Measurements from ENCODE around the gene XIST.
"Not testable (repeated sequence)": the region's sequence is repeated elsewhere in the genome, so short reads cannot be mapped to it uniquely, and the experiment has no call there.

The XIST gene

DNA sequence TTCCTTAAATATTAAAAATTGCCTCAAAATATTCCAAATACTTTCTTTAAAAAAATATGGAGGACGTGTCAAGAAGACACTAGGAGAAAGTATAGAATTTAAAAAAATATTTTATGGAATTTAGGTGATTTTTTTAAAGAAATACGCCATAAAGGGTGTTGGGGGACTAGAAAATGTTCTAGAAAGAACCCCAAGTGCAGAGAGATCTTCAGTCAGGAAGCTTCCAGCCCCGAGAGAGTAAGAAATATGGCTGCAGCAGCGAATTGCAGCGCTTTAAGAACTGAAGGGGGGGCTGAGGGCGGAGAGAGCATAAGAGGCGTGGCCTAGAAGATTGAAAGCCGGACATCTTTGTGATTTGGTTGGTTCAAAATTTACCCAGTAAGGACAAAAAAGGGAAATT is at the start of gene XIST:
Gene XIST (minus strand): TSS at position 248 of the 400 bp plus-strand sequence.
- peak within 1 kb of the TSS; percentile 71 for H3K4me3 ChIP-seq (ENCODE audit: low read depth, low read length)
- TF ChIP-seq, protein P1, sequence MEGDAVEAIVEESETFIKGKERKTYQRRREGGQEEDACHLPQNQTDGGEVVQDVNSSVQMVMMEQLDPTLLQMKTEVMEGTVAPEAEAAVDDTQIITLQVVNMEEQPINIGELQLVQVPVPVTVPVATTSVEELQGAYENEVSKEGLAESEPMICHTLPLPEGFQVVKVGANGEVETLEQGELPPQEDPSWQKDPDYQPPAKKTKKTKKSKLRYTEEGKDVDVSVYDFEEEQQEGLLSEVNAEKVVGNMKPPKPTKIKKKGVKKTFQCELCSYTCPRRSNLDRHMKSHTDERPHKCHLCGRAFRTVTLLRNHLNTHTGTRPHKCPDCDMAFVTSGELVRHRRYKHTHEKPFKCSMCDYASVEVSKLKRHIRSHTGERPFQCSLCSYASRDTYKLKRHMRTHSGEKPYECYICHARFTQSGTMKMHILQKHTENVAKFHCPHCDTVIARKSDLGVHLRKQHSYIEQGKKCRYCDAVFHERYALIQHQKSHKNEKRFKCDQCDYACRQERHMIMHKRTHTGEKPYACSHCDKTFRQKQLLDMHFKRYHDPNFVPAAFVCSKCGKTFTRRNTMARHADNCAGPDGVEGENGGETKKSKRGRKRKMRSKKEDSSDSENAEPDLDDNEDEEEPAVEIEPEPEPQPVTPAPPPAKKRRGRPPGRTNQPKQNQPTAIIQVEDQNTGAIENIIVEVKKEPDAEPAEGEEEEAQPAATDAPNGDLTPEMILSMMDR (IDR thresholded peaks at IDR 0.05; ENCODE audit: low read depth, low read length, missing control alignments) = no peak
- DNase-seq (ENCODE audit: low read depth) = peak; percentile 70
- in situ Hi-C loops (cut with HindIII; ENCODE audit: low sequenced_read_pairs) = loop anchor here (25.0 kb wide), 1 partner anchor 160 kb away; no protein-coding TSS in a partner anchor

DNA sequence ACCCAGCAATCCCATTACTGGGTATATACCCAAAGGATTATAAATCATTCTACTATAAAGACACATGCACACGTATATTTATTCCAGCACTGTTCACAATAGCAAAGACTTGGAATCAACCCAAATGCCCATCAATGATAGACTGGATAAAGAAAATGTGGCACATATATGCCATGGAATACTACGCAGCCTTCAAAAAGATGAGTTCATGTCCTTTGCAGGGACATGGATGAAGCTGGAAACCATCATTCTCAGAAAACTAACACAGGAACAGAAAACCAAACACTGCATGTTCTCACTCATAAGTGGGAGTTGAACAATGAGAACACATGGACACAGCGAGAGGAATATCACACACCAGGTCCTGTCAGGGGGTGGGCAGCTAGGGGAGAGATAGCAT is 45.8 kb upstream of the XIST start:
- DNase-seq (ENCODE audit: low read depth); in situ Hi-C loops (cut with HindIII; ENCODE audit: low sequenced_read_pairs); H3K4me3 ChIP-seq (ENCODE audit: low read depth, low read length): not testable (repeated sequence)

DNA sequence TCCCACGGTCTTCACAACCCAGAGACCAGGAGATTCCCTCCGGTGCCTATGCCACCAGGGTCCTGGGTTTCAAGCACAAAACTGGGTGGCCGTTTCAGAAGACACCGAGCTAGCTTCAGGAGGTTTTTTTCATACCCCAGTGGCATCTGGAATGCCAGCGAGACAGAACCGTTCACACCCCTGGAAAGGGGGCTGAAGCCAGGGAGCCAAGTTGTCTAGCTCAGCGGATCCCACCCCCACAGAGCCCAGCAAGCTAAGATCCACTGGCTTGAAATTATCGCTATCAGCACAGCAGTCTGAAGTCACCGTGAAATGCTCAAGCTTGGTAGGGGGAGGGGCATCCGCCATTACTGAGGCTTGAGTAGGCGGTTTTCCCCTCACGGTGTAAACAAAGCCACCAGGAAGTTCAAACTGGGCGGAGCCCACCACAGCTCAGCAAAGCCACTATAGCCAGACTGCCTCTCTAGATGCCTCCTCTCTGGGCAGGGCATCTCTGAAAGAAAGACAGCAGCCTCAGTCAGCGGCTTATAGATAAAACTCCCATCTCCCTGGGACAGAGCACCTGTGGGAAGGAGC is 40.1 kb upstream of the XIST start:
- DNase-seq (ENCODE audit: low read depth); in situ Hi-C loops (cut with HindIII; ENCODE audit: low sequenced_read_pairs); H3K4me3 ChIP-seq (ENCODE audit: low read depth, low read length): not testable (repeated sequence)

DNA sequence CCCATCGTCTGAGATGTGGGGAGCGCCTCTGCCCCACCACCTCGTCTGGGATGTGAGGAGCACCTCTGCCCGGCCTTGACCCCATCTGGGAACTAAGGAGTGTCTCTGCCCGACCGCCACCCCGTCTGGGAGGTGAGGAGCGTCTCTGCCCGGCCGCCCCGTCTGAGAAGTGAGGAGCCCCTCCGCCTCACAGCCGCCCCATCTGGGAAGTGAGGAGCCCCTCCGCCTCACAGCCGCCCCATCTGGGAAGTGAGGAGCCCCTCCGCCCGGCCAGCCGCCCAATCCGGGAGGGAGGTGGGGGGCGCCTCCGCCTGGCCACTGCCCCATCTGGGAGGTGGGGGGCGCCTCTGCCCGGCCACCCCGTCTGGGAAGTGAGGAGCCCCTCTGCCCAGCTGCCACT is 29.7 kb upstream of the XIST start:
- in situ Hi-C loops (cut with HindIII; ENCODE audit: low sequenced_read_pairs); DNase-seq (ENCODE audit: low read depth): not testable (repeated sequence)

DNA sequence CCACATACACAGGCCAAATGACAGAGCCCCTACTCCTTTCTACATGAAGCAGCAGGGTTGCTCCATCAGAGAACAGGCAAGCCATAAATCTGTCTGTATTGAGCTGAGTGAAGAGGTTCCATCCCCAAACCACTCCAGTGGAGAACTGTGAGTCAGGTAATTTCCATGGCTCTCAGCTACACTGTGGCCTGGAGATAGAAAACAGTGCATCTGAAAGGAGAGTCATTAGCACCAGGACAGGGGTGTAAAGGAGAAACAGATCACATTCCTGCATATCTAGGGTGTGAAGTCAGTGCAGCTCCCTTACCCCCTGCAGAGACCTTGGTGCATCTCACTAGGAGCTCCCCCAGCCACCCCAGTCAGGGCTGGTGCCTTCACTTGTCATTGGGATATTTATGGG is 25.2 kb upstream of the XIST start:
- TF ChIP-seq, protein P1 (IDR thresholded peaks at IDR 0.05; ENCODE audit: low read depth, low read length, missing control alignments) = no peak
- in situ Hi-C loops (cut with HindIII; ENCODE audit: low sequenced_read_pairs) = no loop called here
- H3K4me3 ChIP-seq (ENCODE audit: low read depth, low read length) = no peak overlapping the region
- no peak for DNase-seq (ENCODE audit: low read depth)

More for the DNA sequence above, 29.7 kb upstream of the XIST start:
- H3K4me3 ChIP-seq (ENCODE audit: low read depth, low read length) = not testable (repeated sequence)

DNA sequence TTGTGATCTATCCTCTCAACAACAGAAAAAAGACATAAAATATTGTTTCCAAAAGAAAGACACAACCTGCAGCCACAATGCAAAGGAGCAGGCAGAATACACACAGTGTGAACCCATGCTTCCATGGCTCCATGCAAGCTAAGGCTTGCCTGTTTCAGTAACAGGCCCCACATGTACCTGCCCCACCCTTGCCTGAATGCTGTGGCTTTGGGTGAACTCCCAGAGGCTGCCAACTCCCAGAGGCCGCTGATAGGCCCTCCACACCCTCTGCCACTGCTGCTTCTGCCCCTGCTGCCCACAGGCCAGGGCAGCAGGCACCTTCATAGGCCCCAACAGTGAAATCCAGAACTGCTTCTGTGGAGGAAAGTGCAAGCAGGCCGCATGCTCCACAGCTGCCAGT is 24.4 kb upstream of the XIST start:
- TF ChIP-seq, protein P1 (IDR thresholded peaks at IDR 0.05; ENCODE audit: low read depth, low read length, missing control alignments) = no peak

DNA sequence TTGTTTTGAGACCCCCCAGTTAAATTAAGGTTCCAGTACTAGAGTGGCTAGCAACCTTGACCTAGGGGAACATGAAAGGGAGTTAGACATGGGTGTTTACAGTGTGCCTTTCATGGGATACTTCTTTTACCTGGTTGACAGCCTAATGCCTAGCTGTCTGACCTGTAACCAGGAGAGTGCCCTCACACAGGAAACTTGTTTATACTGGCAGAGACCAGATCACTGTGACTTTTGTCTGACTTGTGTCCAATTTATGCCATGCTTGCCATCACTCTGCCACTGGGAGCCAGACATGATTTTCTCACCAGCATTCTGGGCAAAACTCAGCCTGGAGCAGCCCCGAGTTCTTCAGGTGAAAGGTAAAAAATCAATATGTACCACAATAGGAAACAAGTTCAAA is 16.4 kb upstream of the XIST start:
- no peak overlapping the region for H3K4me3 ChIP-seq (ENCODE audit: low read depth, low read length)
- TF ChIP-seq, protein P1 (IDR thresholded peaks at IDR 0.05; ENCODE audit: low read depth, low read length, missing control alignments) = no peak
- no peak for DNase-seq (ENCODE audit: low read depth)
- in situ Hi-C loops (cut with HindIII; ENCODE audit: low sequenced_read_pairs) = loop anchor here (10.0 to 25.0 kb wide), 2 partner anchors 143 to 266 kb away; no protein-coding TSS in a partner anchor

More for the DNA sequence above, 24.4 kb upstream of the XIST start:
- no peak overlapping the region for H3K4me3 ChIP-seq (ENCODE audit: low read depth, low read length)
- in situ Hi-C loops (cut with HindIII; ENCODE audit: low sequenced_read_pairs) = no loop called here
- no peak for DNase-seq (ENCODE audit: low read depth)

DNA sequence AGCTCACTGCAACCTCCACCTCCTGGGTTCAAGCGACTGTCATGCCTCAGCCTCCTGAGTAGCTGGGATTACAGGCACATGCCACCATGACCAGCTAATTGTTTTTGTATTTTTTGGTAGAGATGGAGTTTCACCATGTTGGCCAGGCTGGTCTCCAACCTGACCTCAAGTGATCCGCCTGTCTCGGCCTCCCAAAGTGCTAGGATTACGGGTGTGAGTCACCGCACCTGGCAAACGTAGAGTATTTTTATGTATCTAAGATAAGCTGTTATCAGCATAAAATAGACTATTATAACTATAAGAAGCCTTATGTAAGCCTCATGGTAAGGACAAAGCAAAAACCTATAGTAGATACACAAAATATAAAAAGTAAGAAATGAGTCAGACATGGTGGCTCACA is 14.6 kb upstream of the XIST start:
- in situ Hi-C loops (cut with HindIII; ENCODE audit: low sequenced_read_pairs) = loop anchor here (10.0 to 25.0 kb wide), 2 partner anchors 145 to 268 kb away; no protein-coding TSS in a partner anchor
- TF ChIP-seq, protein P1 (IDR thresholded peaks at IDR 0.05; ENCODE audit: low read depth, low read length, missing control alignments) = no peak
- no peak overlapping the region for H3K4me3 ChIP-seq (ENCODE audit: low read depth, low read length)
- no peak for DNase-seq (ENCODE audit: low read depth)
